Measurements from ENCODE around the gene KCNK16. TPM values are rescaled to one million over a fixed set of nuclear protein-coding genes. Genes with fewer than 3 reads are reported as not detected.

Gene KCNK16
- total and polyA plus RNA-seq, 10 of the 15 experiments (the other 5 are each of a cell fraction or from before 2014, with no cell fraction given), result not detected

- SMC1A ChIA-PET (ENCODE audit: uncharacterized antibody, unreplicated experiment), result interaction anchor here (0.9 to 7.4 kb wide), 18 partner anchors 13 to 431 kb away, joined by 3 to 83 read pairs (median 4); no protein-coding TSS in a partner anchor
- in situ Hi-C loops (cut with MboI), result loop anchor here (5.0 kb wide), 3 partner anchors 136 to 431 kb away; no protein-coding TSS in a partner anchor
- POLR2A ChIA-PET, result no interaction called here
- no peaks in the 10 kb centered on the region for H3K36me3 ChIP-seq (ENCODE audit: control insufficient read depth in 2 of 2, insufficient read depth in 2 of 2, low read length in 1 of 2)
- no peak overlapping the region for H2AFZ ChIP-seq (ENCODE audit: control insufficient read depth, low read depth, low read length)
- CTCF ChIA-PET, result interaction anchor here (0.7 to 7.5 kb wide), 40 partner anchors 12 to 432 kb away, joined by 3 to 167 read pairs (median 4); partner anchors contain the start of gene SAYSD1
- H3K79me2 ChIP-seq (ENCODE audit: control insufficient read depth, insufficient read depth, low read length), result no peaks in the 10 kb centered on the region
- TF ChIP-seq SIN3A (IDR thresholded peaks at IDR 0.05; ENCODE audit: low read depth, low read length) (no peak), BHLHE40 (IDR thresholded peaks at IDR 0.05; ENCODE audit: borderline replicate concordance in 1 of 2, low read depth in 2 of 2, low read length in 1 of 2) (0 out of 4 replicates have a peak, but pooled peaks of 1 of the 2 experiments have one; percentile 2)
- BruUV-seq (replicated peaks), result no TSS peak
- ATAC-seq, result no peak
- no peak overlapping the region for H3K27ac ChIP-seq (ENCODE audit: control insufficient read depth, insufficient read depth)
- H3K4me1 ChIP-seq (ENCODE audit: control insufficient read depth, insufficient read depth, low read length), result 0 out of 2 replicates have a peak, but pooled peaks cover 2% of the 10 kb centered on the region
- peaks cover 0 to 3% of the 10 kb centered on the region in 2 experiments; a peak in 2 of 4 replicates for H3K27me3 ChIP-seq (replicated peaks in 1 of 2; ENCODE audit: control insufficient read depth in 2 of 2, insufficient read depth in 2 of 2, low read length in 1 of 2)
- FAIRE-seq, result no peak
- DNase-seq (ENCODE audit: low read depth, low spot score), result no peak
- no peaks in the 10 kb centered on the region for H3K9me3 ChIP-seq (replicated peaks; ENCODE audit: control insufficient read depth, insufficient read depth, low read length)
- H3K4me3 ChIP-seq, result no peak overlapping the region
- H3K4me2 ChIP-seq (ENCODE audit: control insufficient read depth, insufficient read depth), result no peak overlapping the region
- H3K9ac ChIP-seq (ENCODE audit: control insufficient read depth, insufficient read depth, low read length), result no peak overlapping the region
- intact Hi-C loops (cut with micrococcal nuclease; ENCODE audit: unreplicated experiment), result loop anchor here (1.0 to 5.0 kb wide), 5 partner anchors 113 to 431 kb away; no protein-coding TSS in a partner anchor
- no peaks in the 10 kb centered on the region for H4K20me1 ChIP-seq (ENCODE audit: control insufficient read depth, insufficient read depth)
- RAD21 ChIA-PET (ENCODE audit: unreplicated experiment), result interaction anchor here (1.0 to 5.0 kb wide), 12 partner anchors 85 to 431 kb away, joined by 3 to 71 read pairs (median 5); no protein-coding TSS in a partner anchor
- 43% methylated on average over 30 of the region's 30 CpGs for WGBS (ENCODE audit: insufficient coverage, insufficient replicate concordance, low lambda C conversion rate, missing lambda C conversion rate)
These were observed 18.9 kb downstream of the KCNK16 start for GRCh38 chr6:39303425-39304153.

All from GM12878 (cell line).